OCI-LY3 (cell line): ENCODE results near the gene PCBP3.

Experiments
- H2AFZ ChIP-seq: fragments of 200-600, 300-600 bp; shearing (Covaris generic); 2 replicates; pipeline ENCODE4 v1.6.0; 2014; ENCODE audit warnings: antibody characterized with exemption, low read depth, low read length
- H3K27ac ChIP-seq: fragments of 200-600, 300-600 bp; sonication (generic); 2 replicates; pipeline ENCODE4 v1.5.1; 2014; ENCODE audit warnings: mild to moderate bottlenecking, low read length, moderate library complexity, mixed read lengths
- H3K27me3 ChIP-seq: fragments of 200-600, 300-600 bp; sonication (generic); 2 replicates; pipeline ENCODE4 v1.6.1; 2014; ENCODE audit warnings: low read depth, low read length, mixed read lengths
- H3K36me3 ChIP-seq: fragments of 200-600, 300-600 bp; sonication (generic); replicated peaks from 2 replicates; pipeline ENCODE3; 2014; ENCODE audit warnings: low read depth, low read length, mixed read lengths
- H3K4me1 ChIP-seq: fragments of 300-600, 200-600 bp; sonication (generic); 2 replicates; pipeline ENCODE4 v1.6.1; 2014; ENCODE audit warnings: low read length, mixed read lengths
- H3K4me2 ChIP-seq: fragments of 200-600, 300-600 bp; sonication (generic); 2 replicates; pipeline ENCODE4 v1.6.1; 2014; ENCODE audit warnings: low read length, mixed read lengths
- H3K4me3 ChIP-seq: fragments of 300-600, 200-600 bp; sonication (generic); 2 replicates; pipeline ENCODE4 v1.5.1; 2014; ENCODE audit warnings: antibody characterized with exemption, mild to moderate bottlenecking, low read length, moderate library complexity
- H3K79me2 ChIP-seq: fragments of 300-600, 200-600 bp; shearing (Covaris generic); 2 replicates; pipeline ENCODE4 v1.6.1; 2014; ENCODE audit warnings: mild to moderate bottlenecking, low read length, mixed read lengths
- H3K9ac ChIP-seq: fragments of 300-600, 200-600 bp; shearing (Covaris generic); 2 replicates; pipeline ENCODE4 v1.6.0; 2014; ENCODE audit warnings: mild to moderate bottlenecking, low read length, moderate library complexity
- H3K9me3 ChIP-seq: fragments of 200-600, 300-600 bp; shearing (Covaris generic); 2 replicates; pipeline ENCODE4 v1.6.1; 2014; ENCODE audit warnings: low read length, mixed read lengths; ENCODE audit not compliant: insufficient read depth
- H4K20me1 ChIP-seq: fragments of 200-600, 300-600 bp; sonication (generic); 2 replicates; pipeline ENCODE4 v1.6.1; 2016; ENCODE audit warnings: low read length, mixed read lengths; ENCODE audit not compliant: insufficient read depth
- EZH2phosphoT487 ChIP-seq: fragments of 200-600 bp; shearing (Covaris generic); IDR thresholded peaks from 2 replicates; pipeline ENCODE4 v1.6.1; 2018; ENCODE audit warnings: antibody characterized with exemption, mixed run types, low read depth
- TF ChIP-seq, protein P1 (sequence below): fragments of 200-600, 300-600 bp; sonication (generic); IDR thresholded peaks from 2 replicates; pipeline ENCODE4 v1.5.1; 2014; ENCODE audit warnings: antibody characterized with exemption, low read length, low read depth

The PCBP3 gene

DNA sequence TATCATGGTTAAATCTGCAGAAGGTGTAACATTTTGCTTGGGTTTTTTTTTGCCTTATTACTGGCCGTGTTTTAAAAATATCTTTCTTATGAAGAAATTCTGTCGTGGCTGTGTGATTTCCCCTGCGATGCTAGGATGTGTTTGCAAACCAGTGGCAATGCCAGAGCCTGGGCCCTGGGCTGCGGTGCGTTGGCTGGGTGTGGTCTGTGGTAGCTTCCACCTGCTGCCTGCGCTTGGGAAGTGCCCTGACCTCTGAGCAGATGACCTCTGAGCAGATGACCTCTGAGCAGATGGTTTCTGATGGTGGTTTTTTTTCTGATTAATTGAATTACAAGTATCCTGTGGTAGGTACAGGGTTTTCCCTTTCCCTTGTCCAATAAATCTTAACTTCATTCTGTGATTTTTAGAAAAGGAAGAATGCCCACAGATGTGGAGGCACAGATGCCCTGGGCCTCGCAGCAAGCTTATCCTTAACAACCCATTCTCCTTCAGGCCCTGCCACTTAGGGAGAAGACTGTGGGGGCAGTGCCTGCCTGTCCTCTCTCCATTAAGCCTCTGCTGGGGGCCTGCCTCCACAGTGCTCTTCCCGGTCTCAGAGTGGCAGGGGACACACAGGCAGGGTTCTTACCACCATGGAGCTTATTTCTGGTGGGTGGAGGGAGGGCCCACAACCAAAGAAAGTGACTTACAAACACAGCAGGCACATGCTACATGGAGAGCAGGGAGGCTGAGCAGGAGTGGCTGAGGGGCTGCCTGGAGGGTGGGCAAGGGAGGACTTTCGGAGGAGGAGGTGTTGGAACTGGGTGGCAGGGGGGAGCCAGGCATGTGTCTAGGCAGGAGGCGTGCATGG, 81.7 kb downstream of the PCBP3 start:
- no peaks in the 10 kb centered on the region for H3K27me3 ChIP-seq
- no peaks in the 10 kb centered on the region for H3K4me1 ChIP-seq
- H3K79me2 ChIP-seq: no peaks in the 10 kb centered on the region
- H3K27ac ChIP-seq: no peak overlapping the region
- no peak overlapping the region for H3K4me2 ChIP-seq
- no peaks in the 10 kb centered on the region for H3K36me3 ChIP-seq
- H3K4me3 ChIP-seq: no peak overlapping the region
- H3K9me3 ChIP-seq: no peaks in the 10 kb centered on the region
- TF ChIP-seq, protein P1, sequence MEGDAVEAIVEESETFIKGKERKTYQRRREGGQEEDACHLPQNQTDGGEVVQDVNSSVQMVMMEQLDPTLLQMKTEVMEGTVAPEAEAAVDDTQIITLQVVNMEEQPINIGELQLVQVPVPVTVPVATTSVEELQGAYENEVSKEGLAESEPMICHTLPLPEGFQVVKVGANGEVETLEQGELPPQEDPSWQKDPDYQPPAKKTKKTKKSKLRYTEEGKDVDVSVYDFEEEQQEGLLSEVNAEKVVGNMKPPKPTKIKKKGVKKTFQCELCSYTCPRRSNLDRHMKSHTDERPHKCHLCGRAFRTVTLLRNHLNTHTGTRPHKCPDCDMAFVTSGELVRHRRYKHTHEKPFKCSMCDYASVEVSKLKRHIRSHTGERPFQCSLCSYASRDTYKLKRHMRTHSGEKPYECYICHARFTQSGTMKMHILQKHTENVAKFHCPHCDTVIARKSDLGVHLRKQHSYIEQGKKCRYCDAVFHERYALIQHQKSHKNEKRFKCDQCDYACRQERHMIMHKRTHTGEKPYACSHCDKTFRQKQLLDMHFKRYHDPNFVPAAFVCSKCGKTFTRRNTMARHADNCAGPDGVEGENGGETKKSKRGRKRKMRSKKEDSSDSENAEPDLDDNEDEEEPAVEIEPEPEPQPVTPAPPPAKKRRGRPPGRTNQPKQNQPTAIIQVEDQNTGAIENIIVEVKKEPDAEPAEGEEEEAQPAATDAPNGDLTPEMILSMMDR: no peak
- no peak for TF ChIP-seq EZH2phosphoT487
- no peaks in the 10 kb centered on the region for H4K20me1 ChIP-seq
- no peak overlapping the region for H2AFZ ChIP-seq
- no peak overlapping the region for H3K9ac ChIP-seq

GRCh38 chr21:45725844-45726200, 82.3 kb downstream of the PCBP3 start:
- Histone ChIP-seq H3K4me2 (no peak overlapping the region), H3K9ac (no peak overlapping the region), H3K27me3 (0 out of 2 replicates have a peak, but pooled peaks cover 2% of the 10 kb centered on the region), H3K4me1 (no peaks in the 10 kb centered on the region), H3K27ac (no peak overlapping the region), H3K9me3 (no peaks in the 10 kb centered on the region), H3K36me3 (no peaks in the 10 kb centered on the region), H3K4me3 (no peak overlapping the region), H3K79me2 (no peaks in the 10 kb centered on the region), H4K20me1 (no peaks in the 10 kb centered on the region), H2AFZ (no peak overlapping the region)
- TF ChIP-seq EZH2phosphoT487: no peak
- TF ChIP-seq, protein P1: no peak

DNA sequence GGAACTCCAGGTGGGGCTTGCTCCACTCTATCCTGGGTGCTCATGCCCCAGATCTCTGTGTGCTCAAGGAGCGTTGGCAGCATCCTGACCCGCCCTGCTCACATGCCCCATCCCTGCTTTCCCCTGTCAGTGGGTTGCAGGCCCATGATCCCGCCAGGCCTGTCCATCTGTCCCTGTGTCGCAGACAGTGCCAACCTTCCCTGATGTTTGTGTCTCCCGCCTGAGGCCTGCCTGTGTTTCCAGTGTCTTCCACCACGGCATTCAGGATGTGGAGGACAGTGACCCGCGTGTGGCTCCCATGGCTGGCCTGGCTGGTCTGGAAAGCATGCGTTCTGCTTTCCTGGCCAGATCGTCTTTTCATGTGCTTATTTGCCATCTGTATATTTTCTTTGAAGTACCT, 82.9 kb downstream of the PCBP3 start:
- H4K20me1 ChIP-seq: no peaks in the 10 kb centered on the region
- no peaks in the 10 kb centered on the region for H3K4me1 ChIP-seq
- no peaks in the 10 kb centered on the region for H3K9me3 ChIP-seq
- H3K79me2 ChIP-seq: no peaks in the 10 kb centered on the region
- H3K27ac ChIP-seq: no peak overlapping the region
- no peaks in the 10 kb centered on the region for H3K36me3 ChIP-seq
- TF ChIP-seq, protein P1: no peak
- no peak for TF ChIP-seq EZH2phosphoT487
- peaks cover 8% of the 10 kb centered on the region; the same call in 1 of the 2 replicates for H3K27me3 ChIP-seq
- H3K4me3 ChIP-seq: no peak overlapping the region
- H2AFZ ChIP-seq: no peak overlapping the region
- no peak overlapping the region for H3K4me2 ChIP-seq
- H3K9ac ChIP-seq: no peak overlapping the region

- H3K4me1 ChIP-seq: no peaks in the 10 kb centered on the region
These were observed 83.9 kb downstream of the PCBP3 start for GRCh38 chr21:45727390-45727789.

More at GRCh38 chr21:45727390-45727789, 83.9 kb downstream of the PCBP3 start:
- Histone ChIP-seq H3K79me2 (no peaks in the 10 kb centered on the region), H3K9me3 (no peaks in the 10 kb centered on the region), H3K9ac (no peak overlapping the region), H3K4me3 (no peak overlapping the region), H2AFZ (no peak overlapping the region), H4K20me1 (no peaks in the 10 kb centered on the region), H3K4me2 (no peak overlapping the region), H3K27ac (no peak overlapping the region), H3K36me3 (no peaks in the 10 kb centered on the region), H3K27me3 (peaks cover 8% of the 10 kb centered on the region; the same call in 1 of the 2 replicates)
- TF ChIP-seq, protein P1: no peak
- no peak for TF ChIP-seq EZH2phosphoT487
